Stimulated activated naive CD8-positive, alpha-beta T cell treated with anti-CD3 and anti-CD28 coated beads, Interleukin-15, Interleukin-2, amounts not matched to agents 100 ng/mL and 50 ng/mL, for 24 hours (primary cell): ENCODE data around the gene CMTM7.

Experiments
- H3K27ac Mint-ChIP-seq: one replicate; pipeline ENCODE4 v1.8.0; 2021; ENCODE audit warnings: mild to moderate bottlenecking, mixed read lengths
- H3K27me3 Mint-ChIP-seq: one replicate; pipeline ENCODE4 v1.8.0; 2021; ENCODE audit warnings: mixed read lengths
- H3K36me3 Mint-ChIP-seq: one replicate; pipeline ENCODE4 v1.8.0; 2021; ENCODE audit warnings: low read depth, mixed read lengths
- H3K4me1 Mint-ChIP-seq: one replicate; pipeline ENCODE4 v1.8.0; 2021; ENCODE audit warnings: low read depth, mixed read lengths
- H3K4me3 Mint-ChIP-seq: one replicate; pipeline ENCODE4 v1.8.0; 2021; ENCODE audit warnings: mild to moderate bottlenecking, mixed read lengths
- H3K9me3 Mint-ChIP-seq: one replicate; pipeline ENCODE4 v1.8.0; 2021; ENCODE audit warnings: mixed read lengths

Gene CMTM7

DNA sequence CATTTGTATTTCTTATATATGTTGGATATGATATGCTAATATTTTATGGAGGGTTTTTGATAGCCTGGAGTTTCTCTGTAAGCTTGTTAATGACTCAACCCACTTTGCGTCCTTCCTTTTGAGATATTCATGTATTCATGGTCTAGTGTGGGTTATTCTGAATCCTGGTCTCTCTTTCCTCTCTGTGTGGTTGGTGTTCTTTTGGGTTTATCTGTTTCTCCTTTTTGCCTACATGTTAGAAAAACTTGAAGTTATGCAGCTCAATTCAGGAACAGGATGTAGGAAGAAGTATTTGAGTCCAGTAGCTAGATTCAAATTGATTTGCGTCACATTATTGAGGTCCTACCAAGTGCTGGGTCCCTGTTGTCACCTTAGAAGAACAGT, 28.1 kb downstream of the CMTM7 start:
- Mint-ChIP-seq H3K36me3 (peaks cover 5% of the 10 kb centered on the region), H3K4me1 (peaks cover 94% of the 10 kb centered on the region), H3K9me3 (no peaks in the 10 kb centered on the region), H3K27me3 (no peaks in the 10 kb centered on the region), H3K4me3 (peak overlapping the region; percentile 43), H3K27ac (peak overlapping the region; percentile 86)

DNA sequence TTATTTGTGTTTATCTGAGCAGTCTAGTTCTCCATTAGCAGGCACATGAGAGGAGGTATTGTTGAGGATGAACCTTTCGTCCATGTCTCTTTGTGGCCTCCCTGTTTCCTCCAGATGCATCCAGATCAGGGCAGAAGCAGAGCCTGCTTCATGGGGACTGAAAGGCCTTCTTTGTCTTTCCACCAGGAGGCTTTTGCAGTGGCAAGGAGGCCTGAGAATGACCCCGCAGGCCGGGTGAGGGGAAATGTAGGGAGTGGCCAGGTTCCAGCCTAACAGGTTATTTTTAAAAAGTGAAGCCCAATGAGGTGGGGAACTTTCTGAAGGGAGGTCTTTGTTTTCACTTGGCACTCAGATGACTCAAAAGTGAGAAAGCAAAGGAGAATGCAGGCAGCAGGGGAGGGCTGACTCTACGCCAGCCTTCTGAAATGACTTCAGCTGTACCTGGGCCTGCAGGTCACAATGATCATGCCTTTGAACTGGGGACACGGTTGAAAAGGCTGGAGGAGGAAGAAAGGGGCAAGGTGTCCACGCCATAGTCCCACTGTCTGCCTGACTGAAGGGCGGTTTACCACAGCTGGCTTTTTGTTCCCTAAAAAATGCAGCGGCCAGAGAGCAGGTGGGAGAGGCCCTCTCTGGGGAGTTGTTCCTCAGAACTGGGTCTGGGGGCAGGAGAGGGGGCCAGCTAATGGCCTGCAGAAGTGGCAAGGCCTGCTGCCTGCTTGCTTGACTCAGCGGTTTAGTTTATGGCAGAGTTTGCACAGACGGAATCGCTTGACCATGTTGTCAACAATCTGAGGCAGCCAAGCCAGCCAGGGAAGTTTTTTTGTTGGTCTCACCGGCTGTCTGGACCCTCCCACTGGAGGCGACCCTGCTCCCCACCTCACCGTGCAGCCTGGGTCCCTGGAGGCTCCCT, 28.7 kb downstream of the CMTM7 start:
- H3K36me3 Mint-ChIP-seq = peaks cover 5% of the 10 kb centered on the region
- peak overlapping the region; percentile 86 for H3K27ac Mint-ChIP-seq
- H3K9me3 Mint-ChIP-seq = no peaks in the 10 kb centered on the region
- H3K27me3 Mint-ChIP-seq = no peaks in the 10 kb centered on the region
- peaks cover 94% of the 10 kb centered on the region for H3K4me1 Mint-ChIP-seq
- H3K4me3 Mint-ChIP-seq = peak overlapping the region; percentile 43

GRCh38 chr3:32421185-32421584, 29.5 kb downstream of the CMTM7 start:
- Mint-ChIP-seq H3K4me1 (peaks cover 94% of the 10 kb centered on the region), H3K27me3 (no peaks in the 10 kb centered on the region), H3K36me3 (peaks cover 5% of the 10 kb centered on the region), H3K27ac (peak overlapping the region; percentile 86), H3K4me3 (peak overlapping the region; percentile 11), H3K9me3 (no peaks in the 10 kb centered on the region)

- peaks cover 96% of the 10 kb centered on the region for H3K4me1 Mint-ChIP-seq
- no peaks in the 10 kb centered on the region for H3K27me3 Mint-ChIP-seq
- no peaks in the 10 kb centered on the region for H3K9me3 Mint-ChIP-seq
- peaks cover 5% of the 10 kb centered on the region for H3K36me3 Mint-ChIP-seq
- H3K27ac Mint-ChIP-seq = peak overlapping the region; percentile 86
- H3K4me3 Mint-ChIP-seq = no peak overlapping the region
Observed at GRCh38 chr3:32421991-32422859, 30.6 kb downstream of the CMTM7 start.

GRCh38 chr3:32422943-32423342, 31.3 kb downstream of the CMTM7 start:
- Mint-ChIP-seq H3K27me3 (no peaks in the 10 kb centered on the region), H3K9me3 (no peaks in the 10 kb centered on the region), H3K27ac (peak overlapping the region; percentile 73), H3K4me3 (no peak overlapping the region), H3K36me3 (peaks cover 5% of the 10 kb centered on the region), H3K4me1 (peaks cover 99% of the 10 kb centered on the region)

DNA sequence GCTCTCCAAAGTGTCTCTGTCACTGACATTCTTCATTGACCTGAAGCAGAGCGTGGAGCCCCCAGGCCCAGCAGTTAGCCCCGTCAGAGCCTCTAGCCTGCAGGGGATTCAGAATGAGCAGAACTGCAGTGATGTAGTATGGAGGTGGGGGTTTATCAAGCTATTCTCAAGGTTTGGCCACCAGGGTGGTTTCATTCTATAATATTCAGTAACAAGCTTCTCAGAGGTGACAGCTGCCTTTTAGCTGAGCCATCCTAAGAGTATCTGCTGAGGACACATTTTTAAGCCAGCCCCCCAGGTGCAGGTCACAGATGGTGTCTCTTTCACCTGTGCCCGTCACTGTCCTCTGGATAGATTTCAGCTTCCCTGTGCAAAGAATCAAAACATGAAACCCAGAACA, 31.9 kb downstream of the CMTM7 start:
- peaks cover 100% of the 10 kb centered on the region for H3K4me1 Mint-ChIP-seq
- H3K4me3 Mint-ChIP-seq = no peak overlapping the region
- peak overlapping the region; percentile 86 for H3K27ac Mint-ChIP-seq
- H3K36me3 Mint-ChIP-seq = peaks cover 5% of the 10 kb centered on the region
- H3K9me3 Mint-ChIP-seq = no peaks in the 10 kb centered on the region
- no peaks in the 10 kb centered on the region for H3K27me3 Mint-ChIP-seq

DNA sequence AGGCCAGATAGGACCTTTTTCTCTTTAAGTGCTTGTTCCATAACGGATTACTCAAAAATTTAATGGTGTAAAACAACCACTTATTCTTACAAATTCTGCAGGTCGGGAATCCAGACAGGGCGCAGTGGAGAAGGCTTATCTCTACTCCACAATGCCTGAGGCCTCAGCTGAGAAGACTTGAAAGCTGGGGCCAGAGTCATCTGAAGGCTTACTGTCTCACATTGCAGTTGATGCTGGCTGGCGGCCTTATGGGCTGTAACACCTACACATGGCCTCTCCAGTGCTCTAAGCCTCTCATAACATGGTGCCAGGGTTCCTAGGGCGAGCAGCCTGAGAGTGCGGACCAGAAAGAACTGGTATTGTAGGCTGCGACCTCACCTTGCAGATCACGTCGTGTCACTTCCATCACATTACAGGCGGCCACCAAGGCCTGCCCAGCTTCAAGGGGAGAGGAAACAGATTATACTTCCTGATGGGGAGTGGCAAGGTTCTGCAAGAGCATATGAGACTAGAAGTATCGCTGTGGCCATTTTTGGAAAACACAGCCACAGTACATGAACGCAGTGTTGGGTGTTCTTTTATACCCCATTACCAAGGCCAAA, 32.4 kb downstream of the CMTM7 start:
- Mint-ChIP-seq H3K9me3 (no peaks in the 10 kb centered on the region), H3K27me3 (no peaks in the 10 kb centered on the region), H3K4me3 (peak overlapping the region; percentile 68), H3K27ac (peak overlapping the region; percentile 86), H3K36me3 (peaks cover 4% of the 10 kb centered on the region), H3K4me1 (peaks cover 100% of the 10 kb centered on the region)

GRCh38 chr3:32424581-32425250, 33.1 kb downstream of the CMTM7 start:
- peak overlapping the region; percentile 86 for H3K27ac Mint-ChIP-seq
- H3K27me3 Mint-ChIP-seq = no peaks in the 10 kb centered on the region
- no peaks in the 10 kb centered on the region for H3K36me3 Mint-ChIP-seq
- no peaks in the 10 kb centered on the region for H3K9me3 Mint-ChIP-seq
- peak overlapping the region; percentile 68 for H3K4me3 Mint-ChIP-seq
- H3K4me1 Mint-ChIP-seq = peaks cover 100% of the 10 kb centered on the region

- H3K27ac Mint-ChIP-seq = peak overlapping the region; percentile 76
- no peaks in the 10 kb centered on the region for H3K27me3 Mint-ChIP-seq
- peak overlapping the region; percentile 70 for H3K4me3 Mint-ChIP-seq
- no peaks in the 10 kb centered on the region for H3K9me3 Mint-ChIP-seq
- H3K36me3 Mint-ChIP-seq = peaks cover 11% of the 10 kb centered on the region
- peaks cover 100% of the 10 kb centered on the region for H3K4me1 Mint-ChIP-seq
Observed at GRCh38 chr3:32428092-32429068, 36.7 kb downstream of the CMTM7 start.

- Mint-ChIP-seq H3K27me3 (no peaks in the 10 kb centered on the region), H3K9me3 (no peaks in the 10 kb centered on the region), H3K4me1 (peaks cover 95% of the 10 kb centered on the region), H3K36me3 (peaks cover 11% of the 10 kb centered on the region), H3K27ac (peak overlapping the region; percentile 96), H3K4me3 (peak overlapping the region; percentile 70)
Observed at GRCh38 chr3:32430900-32431299, 39.2 kb downstream of the CMTM7 start.

DNA sequence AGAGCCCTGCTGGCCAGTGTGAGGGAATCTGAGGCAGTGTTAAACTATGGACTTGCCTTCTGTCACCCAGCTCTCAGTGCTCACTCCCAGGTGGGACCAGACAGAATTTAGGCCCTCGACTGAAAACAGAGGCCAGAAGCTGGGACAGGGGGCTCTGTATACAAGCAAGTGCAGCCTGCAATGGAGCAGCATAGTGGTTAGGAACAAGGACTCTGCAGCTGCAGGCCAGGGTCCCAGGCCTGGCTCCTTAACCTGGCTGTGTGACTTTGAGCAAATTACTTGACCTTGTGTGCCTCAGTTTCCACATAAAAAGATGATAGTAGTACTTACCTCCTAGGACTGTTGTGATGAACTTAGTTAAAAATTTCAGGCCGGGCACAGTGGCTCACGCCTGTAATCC, 39.8 kb downstream of the CMTM7 start:
- Mint-ChIP-seq H3K4me3 (peak overlapping the region; percentile 79), H3K9me3 (no peaks in the 10 kb centered on the region), H3K27me3 (no peaks in the 10 kb centered on the region), H3K36me3 (peaks cover 11% of the 10 kb centered on the region), H3K27ac (peak overlapping the region; percentile 96), H3K4me1 (peaks cover 95% of the 10 kb centered on the region)

GRCh38 chr3:32432045-32432710, 40.5 kb downstream of the CMTM7 start:
- no peaks in the 10 kb centered on the region for H3K9me3 Mint-ChIP-seq
- H3K4me3 Mint-ChIP-seq = peak overlapping the region; percentile 79
- peaks cover 11% of the 10 kb centered on the region for H3K36me3 Mint-ChIP-seq
- peak overlapping the region; percentile 96 for H3K27ac Mint-ChIP-seq
- peaks cover 95% of the 10 kb centered on the region for H3K4me1 Mint-ChIP-seq
- no peaks in the 10 kb centered on the region for H3K27me3 Mint-ChIP-seq
